ENCODE measurements around the gene RUNX2. TPM values are rescaled to one million over a fixed set of nuclear protein-coding genes. Genes with fewer than 3 reads are reported as not detected.

The RUNX2 gene
- total RNA-seq, 4 donors from 2014 or later = 1.4 to 40.4 (median 5.1) TPM

GRCh38 chr6:45491874-45492273 is 163.7 kb downstream of the RUNX2 start:
- Histone ChIP-seq H3K4me3 (no peak overlapping the region), H3K36me3 (no peaks in the 10 kb centered on the region), H3K27ac (no peak overlapping the region), H3K9me3 (no peaks in the 10 kb centered on the region), H3K27me3 (no peaks in the 10 kb centered on the region), H3K4me1 (peaks cover 0 to 5% (median 0%) of the 10 kb centered on the region in 4 donors)
- DNase-seq = no peak
- no peak for TF ChIP-seq POLR2A (IDR thresholded peaks at IDR 0.05)
- no peak for TF ChIP-seq CTCF (IDR thresholded peaks at IDR 0.05)

- no peaks in the 10 kb centered on the region for H3K27me3 ChIP-seq
- no peaks in the 10 kb centered on the region for H3K9me3 ChIP-seq
- peaks cover 0 to 5% (median 0%) of the 10 kb centered on the region in 4 donors for H3K4me1 ChIP-seq
- no peak for TF ChIP-seq CTCF (IDR thresholded peaks at IDR 0.05)
- no peak for TF ChIP-seq POLR2A (IDR thresholded peaks at IDR 0.05)
- no peak for DNase-seq
- no peaks in the 10 kb centered on the region for H3K36me3 ChIP-seq
- H3K4me3 ChIP-seq = no peak overlapping the region
- H3K27ac ChIP-seq = no peak overlapping the region
These were observed 165.6 kb downstream of the RUNX2 start for GRCh38 chr6:45493761-45494160.

- H3K27ac ChIP-seq = no peak overlapping the region
- H3K9me3 ChIP-seq = no peaks in the 10 kb centered on the region
- no peak for DNase-seq
- no peak overlapping the region for H3K4me3 ChIP-seq
- peaks cover 0 to 5% (median 0%) of the 10 kb centered on the region in 4 donors for H3K4me1 ChIP-seq
- TF ChIP-seq POLR2A (IDR thresholded peaks at IDR 0.05) (no peak), CTCF (IDR thresholded peaks at IDR 0.05) (no peak)
- H3K36me3 ChIP-seq = no peaks in the 10 kb centered on the region
- H3K27me3 ChIP-seq = no peaks in the 10 kb centered on the region
These were observed 166.4 kb downstream of the RUNX2 start for GRCh38 chr6:45494416-45495135.

GRCh38 chr6:45495429-45496084 is 167.4 kb downstream of the RUNX2 start:
- Histone ChIP-seq H3K36me3 (no peaks in the 10 kb centered on the region), H3K4me3 (no peak overlapping the region), H3K27me3 (no peaks in the 10 kb centered on the region), H3K4me1 (peaks cover 0 to 5% (median 0%) of the 10 kb centered on the region in 4 donors), H3K27ac (peak overlapping the region in 1 of 4 donors; percentile 38), H3K9me3 (no peaks in the 10 kb centered on the region)
- TF ChIP-seq CTCF (IDR thresholded peaks at IDR 0.05) = no peak
- TF ChIP-seq POLR2A (IDR thresholded peaks at IDR 0.05) = no peak
- DNase-seq = no peak

DNA sequence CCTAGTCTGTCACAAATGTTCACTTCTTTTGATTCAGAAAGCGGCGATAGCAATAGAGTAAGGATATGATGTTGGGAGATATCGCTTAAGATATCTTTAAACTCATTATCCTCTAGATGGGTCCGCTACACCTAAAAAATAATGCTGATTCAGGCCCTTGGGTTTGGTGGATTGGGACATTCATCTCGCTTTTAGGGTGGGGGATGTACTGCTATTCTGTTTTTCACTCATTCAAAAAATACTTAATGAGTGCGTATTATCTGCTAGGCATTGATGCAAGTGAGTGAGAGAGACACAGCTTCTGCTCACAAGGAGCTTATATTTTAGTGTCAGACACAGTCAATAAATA is 167.9 kb downstream of the RUNX2 start:
- no peak for TF ChIP-seq POLR2A (IDR thresholded peaks at IDR 0.05)
- no peak for TF ChIP-seq CTCF (IDR thresholded peaks at IDR 0.05)
- H3K4me1 ChIP-seq = peaks cover 0 to 5% (median 0%) of the 10 kb centered on the region in 4 donors
- H3K27me3 ChIP-seq = no peaks in the 10 kb centered on the region
- no peak overlapping the region for H3K4me3 ChIP-seq
- no peak overlapping the region for H3K27ac ChIP-seq
- no peaks in the 10 kb centered on the region for H3K9me3 ChIP-seq
- no peaks in the 10 kb centered on the region for H3K36me3 ChIP-seq
- DNase-seq = no peak

All from Peyer's patch (tissue), 4 donors.